ENCODE data around the gene ATP6V0E2.

Gene ATP6V0E2

GRCh38 chr7:149839933-149840332 lies 33.8 kb upstream of the ATP6V0E2 start:
- TF ChIP-seq CTCF (IDR thresholded peaks at IDR 0.05; ENCODE audit: low read depth, low read length, missing control alignments): no peak
- DNase-seq (ENCODE audit: low read depth): no peak
- in situ Hi-C loops (cut with HindIII; ENCODE audit: low sequenced_read_pairs): no loop called here
- no peak overlapping the region for H3K4me3 ChIP-seq (ENCODE audit: low read depth, low read length)

- in situ Hi-C loops (cut with HindIII; ENCODE audit: low sequenced_read_pairs): no loop called here
- no peak for TF ChIP-seq CTCF (IDR thresholded peaks at IDR 0.05; ENCODE audit: low read depth, low read length, missing control alignments)
- no peak overlapping the region for H3K4me3 ChIP-seq (ENCODE audit: low read depth, low read length)
- DNase-seq (ENCODE audit: low read depth): no peak
These were observed 30.2 kb upstream of the ATP6V0E2 start for GRCh38 chr7:149843566-149843965.

GRCh38 chr7:149844445-149844844 lies 29.3 kb upstream of the ATP6V0E2 start:
- TF ChIP-seq CTCF (IDR thresholded peaks at IDR 0.05; ENCODE audit: low read depth, low read length, missing control alignments): no peak
- in situ Hi-C loops (cut with HindIII; ENCODE audit: low sequenced_read_pairs): no loop called here
- no peak for DNase-seq (ENCODE audit: low read depth)
- no peak overlapping the region for H3K4me3 ChIP-seq (ENCODE audit: low read depth, low read length)

GRCh38 chr7:149845257-149845980 lies 28.4 kb upstream of the ATP6V0E2 start:
- no peak for DNase-seq (ENCODE audit: low read depth)
- in situ Hi-C loops (cut with HindIII; ENCODE audit: low sequenced_read_pairs): no loop called here
- TF ChIP-seq CTCF (IDR thresholded peaks at IDR 0.05; ENCODE audit: low read depth, low read length, missing control alignments): no peak
- H3K4me3 ChIP-seq (ENCODE audit: low read depth, low read length): no peak overlapping the region

GRCh38 chr7:149846021-149846420 lies 27.7 kb upstream of the ATP6V0E2 start:
- in situ Hi-C loops (cut with HindIII; ENCODE audit: low sequenced_read_pairs): no loop called here
- no peak overlapping the region for H3K4me3 ChIP-seq (ENCODE audit: low read depth, low read length)
- no peak for TF ChIP-seq CTCF (IDR thresholded peaks at IDR 0.05; ENCODE audit: low read depth, low read length, missing control alignments)
- no peak for DNase-seq (ENCODE audit: low read depth)

GRCh38 chr7:149846436-149847046 lies 27.2 kb upstream of the ATP6V0E2 start:
- H3K4me3 ChIP-seq (ENCODE audit: low read depth, low read length): no peak overlapping the region
- TF ChIP-seq CTCF (IDR thresholded peaks at IDR 0.05; ENCODE audit: low read depth, low read length, missing control alignments): no peak
- no peak for DNase-seq (ENCODE audit: low read depth)
- in situ Hi-C loops (cut with HindIII; ENCODE audit: low sequenced_read_pairs): no loop called here
